Naive thymus-derived CD8-positive, alpha-beta T cell (primary cell): ENCODE data around the gene FUT7. TPM values are rescaled to one million over a fixed set of nuclear protein-coding genes. Genes with fewer than 3 reads are reported as not detected.

Experiments
- ATAC-seq, 2 donors: fragments of 150-1000 bp; cut with Tn5 transposase in 1 of 2; sonication (Bioruptor Pico), chemical (Tn5 transposase) in 1 of 2; 1 replicate in 1 of 2; 2 replicates in 1 of 2; pipeline ENCODE4 v1.10.0; 2021; ENCODE audit warnings: mild to moderate bottlenecking in 2 of 2, moderate library complexity in 2 of 2
- POLR2A ChIA-PET: fragments of 350-600 bp; sonication (Branson Sonifier 250); formaldehyde crosslinking; loops from one replicate; lab custom pipeline; 2021; ENCODE audit warnings: antibody characterized with exemption; lab: Charles Lee
- DNase-seq, 10 donors: peaks; one replicate each; pipeline versions ENCODE4 v3.0.0 to v3.0.0-alpha.2; 2020 to 2022
- H3K27ac Mint-ChIP-seq, 10 donors: one replicate each; pipeline ENCODE4 v1.8.0; 2020 to 2022; ENCODE audit warnings: mild to moderate bottlenecking in 10 of 10, mixed read lengths in 10 of 10, moderate library complexity in 4 of 10, inconsistent platforms in 1 of 10
- H3K27me3 Mint-ChIP-seq, 5 donors: one replicate each; pipeline ENCODE4 v1.8.0; 2021 to 2022; ENCODE audit warnings: mixed read lengths in 5 of 5
- H3K36me3 Mint-ChIP-seq, 3 donors: one replicate each; pipeline ENCODE4 v1.8.0; 2020 to 2022; ENCODE audit warnings: mixed read lengths in 3 of 3, mild to moderate bottlenecking in 2 of 3, inconsistent platforms in 1 of 3
- H3K4me1 Mint-ChIP-seq, 4 donors: one replicate each; pipeline ENCODE4 v1.8.0; 2021 to 2022; ENCODE audit warnings: mixed read lengths in 4 of 4
- H3K4me3 Mint-ChIP-seq, 10 donors: one replicate each; pipeline ENCODE4 v1.8.0; 2020 to 2022; ENCODE audit warnings: mild to moderate bottlenecking in 10 of 10, mixed read lengths in 10 of 10, moderate library complexity in 6 of 10, inconsistent platforms in 1 of 10
- H3K9me3 Mint-ChIP-seq, 9 donors: one replicate each; pipeline ENCODE4 v1.8.0; 2020 to 2022; ENCODE audit warnings: mixed read lengths in 9 of 9, mild to moderate bottlenecking in 3 of 9, inconsistent platforms in 1 of 9, moderate library complexity in 1 of 9
- polyA plus RNA-seq, 3 donors: library from polyadenylated mRNA; unstranded; fragments of 300-500 nt; fragmentation: Illumina TruSeq; gene quantifications; one replicate each; pipeline ENCODE4 v1.2.3, GENCODE V29; 2021
- total RNA-seq, 8 experiments: library from RNA in 2 of 8; stranded (reverse) in 2 of 8; gene quantifications; one replicate each; pipeline ENCODE4 v1.2.3 and lab custom pipeline; 2021 to 2026

FUT7 gene
- total and polyA plus RNA-seq, 5 experiments from 2014 or later: 0.13 to 1.6 (median 1.4) TPM; not detected in 1

DNA sequence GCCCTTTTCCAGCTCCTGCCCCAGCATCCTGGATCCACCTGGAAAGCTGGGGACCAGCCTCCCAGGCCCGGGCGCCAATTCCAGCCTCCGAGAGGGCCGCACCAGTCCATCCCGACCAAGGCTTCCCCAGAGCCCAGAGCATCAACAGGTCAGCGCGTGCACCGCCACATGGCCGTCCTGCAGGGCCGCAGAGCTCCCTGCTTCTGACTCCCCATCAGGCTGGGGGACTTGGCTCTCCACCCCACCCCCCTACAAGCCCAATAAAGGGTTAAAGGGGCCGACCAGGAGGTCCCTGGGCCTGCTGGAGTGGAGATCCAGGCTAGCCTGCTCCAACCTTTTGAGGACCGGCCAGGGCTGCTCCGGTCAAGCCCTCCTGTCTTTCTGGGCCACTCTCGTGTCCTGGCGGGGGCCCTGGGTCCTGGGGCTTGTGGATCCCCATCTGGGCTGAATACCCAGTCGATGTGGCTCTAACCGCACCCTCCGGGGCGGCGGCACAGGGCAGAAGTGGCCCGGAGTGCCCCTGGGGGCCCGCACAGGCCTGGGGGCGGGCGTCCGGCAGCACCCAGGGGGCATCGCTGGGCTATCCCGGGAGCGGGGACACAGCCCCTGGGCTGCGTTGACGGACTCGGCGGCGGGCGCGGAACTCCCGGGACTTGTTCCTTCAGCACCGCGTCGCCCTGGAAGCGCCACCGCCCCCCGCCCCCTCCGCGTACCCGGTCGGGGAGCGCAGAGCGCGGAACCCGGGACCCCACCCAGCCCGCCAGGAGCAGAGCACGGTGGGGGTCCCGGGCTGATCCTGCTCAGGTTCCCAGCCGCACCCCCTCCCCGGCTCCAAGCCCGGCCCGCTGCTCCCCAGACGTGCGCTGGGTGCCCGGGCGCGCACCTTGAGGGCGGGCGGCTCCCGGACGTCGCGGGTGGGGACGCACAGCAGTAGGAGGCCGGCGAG is 21.4 kb upstream of the FUT7 start:
- Mint-ChIP-seq H3K27ac (no peak overlapping the region), H3K27me3 (peaks cover 3 to 31% (median 13%) of the 10 kb centered on the region in 5 donors), H3K4me1 (peaks cover 0 to 6% (median under 1%) of the 10 kb centered on the region in 4 donors), H3K36me3 (peaks cover 0 to 3% (median 0%) of the 10 kb centered on the region in 3 donors), H3K4me3 (peak overlapping the region in 3 of 10 donors; percentile 19 to 47 (median 31)), H3K9me3 (no peaks in the 10 kb centered on the region)
- no peak for DNase-seq
- peak; percentile 46 to 56 for ATAC-seq
- POLR2A ChIA-PET: interaction anchor here (0.7 to 1.2 kb wide), 2 partner anchors 17 to 356 kb away, joined by 3 to 4 read pairs; partner anchors contain the start of gene SAPCD2

- H3K4me1 Mint-ChIP-seq: peaks cover 0 to 8% (median under 1%) of the 10 kb centered on the region in 4 donors
- peaks cover 0 to 3% (median 0%) of the 10 kb centered on the region in 3 donors for H3K36me3 Mint-ChIP-seq
- no peak overlapping the region for H3K4me3 Mint-ChIP-seq
- no peak overlapping the region for H3K27ac Mint-ChIP-seq
- no peaks in the 10 kb centered on the region for H3K9me3 Mint-ChIP-seq
- H3K27me3 Mint-ChIP-seq: peaks cover 3 to 40% (median 17%) of the 10 kb centered on the region in 5 donors
- no peak for DNase-seq
- no peak for ATAC-seq
- POLR2A ChIA-PET: interaction anchor here (0.7 to 1.2 kb wide), 2 partner anchors 18 to 355 kb away, joined by 3 to 4 read pairs; partner anchors contain the start of gene SAPCD2
Measured at GRCh38 chr9:137052293-137052692, 20.4 kb upstream of the FUT7 start.

- H3K4me1 Mint-ChIP-seq: peaks cover 2 to 8% (median 4%) of the 10 kb centered on the region in 4 donors
- no peak overlapping the region for H3K27ac Mint-ChIP-seq
- peaks cover 3 to 49% (median 20%) of the 10 kb centered on the region in 5 donors for H3K27me3 Mint-ChIP-seq
- H3K9me3 Mint-ChIP-seq: no peaks in the 10 kb centered on the region
- H3K4me3 Mint-ChIP-seq: no peak overlapping the region
- no peak for DNase-seq
- no peak for ATAC-seq
- H3K36me3 Mint-ChIP-seq: peaks cover 0 to 5% (median 0%) of the 10 kb centered on the region in 3 donors
- POLR2A ChIA-PET: no interaction called here
Measured at GRCh38 chr9:137051145-137051724, 19.3 kb upstream of the FUT7 start.

DNA sequence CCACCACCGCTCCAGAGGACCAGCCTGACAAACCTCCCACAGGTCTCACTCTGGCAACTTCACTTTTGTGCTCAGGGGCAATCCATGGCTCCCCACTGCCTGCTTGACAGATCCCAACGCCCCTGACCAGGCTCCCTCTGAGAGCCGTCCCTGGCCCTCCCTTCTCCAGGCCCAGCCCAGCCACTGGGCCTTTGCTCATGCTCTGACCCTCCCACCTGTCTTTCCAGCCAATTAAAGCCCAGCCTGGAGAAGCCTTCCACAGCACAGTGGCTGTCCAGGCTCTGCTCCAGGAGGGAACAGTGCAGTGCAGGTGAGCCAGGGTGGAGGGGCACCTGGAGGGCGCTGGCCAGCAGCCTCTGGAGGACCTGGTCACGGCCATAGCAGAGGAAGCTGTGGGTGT is 18.7 kb upstream of the FUT7 start:
- H3K4me3 Mint-ChIP-seq: no peak overlapping the region
- H3K4me1 Mint-ChIP-seq: peaks cover 2 to 8% (median 5%) of the 10 kb centered on the region in 4 donors
- no peak overlapping the region for H3K27ac Mint-ChIP-seq
- no peak for ATAC-seq
- peak in 1 of 10 donors; percentile 7 for DNase-seq
- peaks cover 3 to 49% (median 21%) of the 10 kb centered on the region in 5 donors for H3K27me3 Mint-ChIP-seq
- H3K36me3 Mint-ChIP-seq: peaks cover 0 to 5% (median 0%) of the 10 kb centered on the region in 3 donors
- no peaks in the 10 kb centered on the region for H3K9me3 Mint-ChIP-seq
- POLR2A ChIA-PET: no interaction called here

DNA sequence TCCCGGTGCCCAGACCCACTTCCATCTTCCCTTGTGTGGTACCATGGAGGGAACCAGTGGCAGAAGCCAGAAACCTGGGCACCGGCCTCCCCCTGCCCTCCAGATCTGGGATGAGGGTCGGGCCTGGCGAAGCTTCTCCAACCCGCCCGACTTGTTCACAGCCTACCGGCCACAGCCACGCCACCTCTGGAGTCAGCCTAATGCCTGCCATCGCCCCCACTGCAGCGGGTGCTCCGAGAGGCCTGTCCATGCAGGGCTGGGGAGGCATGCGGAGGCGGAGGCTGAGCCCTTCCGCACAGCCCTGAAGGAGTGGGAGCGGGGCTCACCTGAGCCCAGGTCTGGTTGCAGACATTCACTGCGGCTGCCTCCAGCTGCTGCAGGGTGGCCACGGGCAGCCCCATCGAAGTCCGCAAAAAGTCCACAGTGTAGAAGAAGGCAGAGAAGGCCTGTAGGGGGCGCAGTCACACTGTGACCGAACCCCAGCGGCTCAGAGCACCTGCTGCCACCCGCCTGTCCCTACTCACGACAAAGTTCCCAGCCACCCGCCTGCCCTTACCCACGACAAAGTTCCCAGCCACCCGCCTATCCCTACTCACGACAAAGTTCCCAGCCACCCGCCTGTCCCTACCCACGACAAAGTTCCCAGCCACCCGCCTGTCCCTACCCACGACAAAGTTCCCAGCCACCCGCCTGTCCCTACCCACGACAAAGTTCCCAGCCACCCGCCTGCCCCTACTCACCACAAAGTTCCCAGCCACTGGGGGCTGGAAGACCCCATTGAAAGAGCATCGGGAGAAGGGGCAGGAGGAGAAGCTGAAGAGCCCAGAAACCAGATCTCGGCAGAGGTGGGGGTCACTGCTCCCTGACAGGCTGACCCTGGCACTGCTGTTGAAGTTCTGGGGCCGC is 17.9 kb upstream of the FUT7 start:
- ATAC-seq: peak; percentile 21 to 42
- POLR2A ChIA-PET: no interaction called here
- Mint-ChIP-seq H3K27ac (peak overlapping the region in 2 of 10 donors; percentile 54 to 72), H3K4me3 (peak overlapping the region in 3 of 10 donors; percentile 11 to 48 (median 33)), H3K36me3 (peaks cover 0 to 5% (median 0%) of the 10 kb centered on the region in 3 donors), H3K27me3 (peaks cover 3 to 53% (median 21%) of the 10 kb centered on the region in 5 donors), H3K4me1 (peaks cover 4 to 14% (median 10%) of the 10 kb centered on the region in 4 donors), H3K9me3 (no peaks in the 10 kb centered on the region)
- peak in 5 of 10 donors; percentile 35 to 51 (median 49) for DNase-seq

GRCh38 chr9:137048655-137049543 is 17.0 kb upstream of the FUT7 start:
- no peak for ATAC-seq
- Mint-ChIP-seq H3K27me3 (peaks cover 3 to 57% (median 21%) of the 10 kb centered on the region in 5 donors), H3K4me3 (peak overlapping the region in 1 of 10 donors; percentile 33), H3K27ac (no peak overlapping the region), H3K36me3 (peaks cover 0 to 5% (median 0%) of the 10 kb centered on the region in 3 donors), H3K4me1 (peaks cover 5 to 23% (median 18%) of the 10 kb centered on the region in 4 donors), H3K9me3 (no peaks in the 10 kb centered on the region)
- peak in 1 of 10 donors; percentile 4 for DNase-seq
- POLR2A ChIA-PET: no interaction called here

- H3K4me1 Mint-ChIP-seq: peaks cover 5 to 24% (median 20%) of the 10 kb centered on the region in 4 donors
- H3K36me3 Mint-ChIP-seq: peaks cover 0 to 5% (median 0%) of the 10 kb centered on the region in 3 donors
- H3K4me3 Mint-ChIP-seq: peak within 1 kb of the TSS; percentile 59 to 82 (median 72)
- H3K27ac Mint-ChIP-seq: peak within 1 kb of the TSS in 2 of 10 donors; percentile 13 to 45
- no peaks in the 10 kb centered on the region for H3K9me3 Mint-ChIP-seq
- ATAC-seq: peak; percentile 82 to 89
- POLR2A ChIA-PET: interaction anchor here (0.5 to 1.5 kb wide), 7 partner anchors 9 to 238 kb away, joined by 3 to 7 read pairs (median 4); partner anchors contain the start of genes MAN1B1, RABL6 and SAPCD2
- peak; percentile 56 to 87 (median 75) for DNase-seq
- peaks cover 3 to 52% (median 21%) of the 10 kb centered on the region in 5 donors for H3K27me3 Mint-ChIP-seq
Measured at GRCh38 chr9:137046088-137046787, 14.3 kb upstream of the FUT7 start, which contains the start of gene NPDC1. Gene NPDC1 (minus strand): TSS chr9:137046177. CDS start chr9:137045989, 188 bp downstream.

DNA sequence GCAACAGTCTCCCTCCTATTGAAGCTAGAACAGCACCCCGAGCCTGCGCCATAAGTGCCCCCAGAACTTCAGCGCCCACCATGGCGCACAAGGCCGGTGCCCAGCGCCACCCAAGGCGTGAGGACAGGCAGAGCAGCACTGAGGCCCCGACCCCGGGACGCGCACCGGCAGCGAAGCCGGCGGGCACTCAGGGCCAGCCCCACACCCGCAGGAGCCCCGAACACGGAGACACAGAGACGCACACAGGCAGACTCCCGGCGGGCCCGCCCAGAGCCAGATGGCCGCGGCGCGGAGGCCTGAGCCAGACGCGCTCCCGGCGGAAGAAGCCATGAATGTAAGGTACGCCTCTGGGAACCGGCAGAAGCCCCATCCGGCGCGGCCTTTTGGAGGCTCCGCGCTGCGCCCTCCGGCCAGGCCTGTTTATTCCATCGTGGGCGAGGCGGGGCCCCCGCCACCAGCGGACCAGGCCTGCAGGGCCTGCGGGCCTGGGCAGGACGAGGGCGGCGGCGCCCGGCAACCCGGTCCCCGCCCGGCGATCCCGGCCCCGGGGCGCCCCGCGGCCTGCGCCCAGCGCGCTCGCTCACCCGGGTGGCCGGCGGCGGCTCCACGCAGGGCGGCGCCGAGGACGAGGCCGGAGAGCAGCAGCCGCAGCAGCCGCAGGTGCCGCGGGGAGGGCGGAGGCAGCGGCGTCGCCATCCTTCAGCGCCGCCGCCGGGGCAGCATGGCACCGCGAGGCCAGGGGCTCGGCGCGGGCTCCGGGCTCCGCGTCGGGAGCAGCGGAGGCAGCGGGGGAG is 13.6 kb upstream of the FUT7 start:
- Mint-ChIP-seq H3K36me3 (peaks cover 0 to 5% (median 0%) of the 10 kb centered on the region in 3 donors), H3K27me3 (peaks cover 3 to 48% (median 19%) of the 10 kb centered on the region in 5 donors), H3K27ac (no peak overlapping the region), H3K4me3 (peak overlapping the region; percentile 59 to 82 (median 72)), H3K4me1 (peaks cover 5 to 24% (median 20%) of the 10 kb centered on the region in 4 donors), H3K9me3 (no peaks in the 10 kb centered on the region)
- DNase-seq (no peak), ATAC-seq (peak; percentile 31 to 35)
- POLR2A ChIA-PET: interaction anchor here (1.4 to 1.7 kb wide), 2 partner anchors 10 to 24 kb away, joined by 4 to 5 read pairs; partner anchors contain the start of gene SAPCD2

DNA sequence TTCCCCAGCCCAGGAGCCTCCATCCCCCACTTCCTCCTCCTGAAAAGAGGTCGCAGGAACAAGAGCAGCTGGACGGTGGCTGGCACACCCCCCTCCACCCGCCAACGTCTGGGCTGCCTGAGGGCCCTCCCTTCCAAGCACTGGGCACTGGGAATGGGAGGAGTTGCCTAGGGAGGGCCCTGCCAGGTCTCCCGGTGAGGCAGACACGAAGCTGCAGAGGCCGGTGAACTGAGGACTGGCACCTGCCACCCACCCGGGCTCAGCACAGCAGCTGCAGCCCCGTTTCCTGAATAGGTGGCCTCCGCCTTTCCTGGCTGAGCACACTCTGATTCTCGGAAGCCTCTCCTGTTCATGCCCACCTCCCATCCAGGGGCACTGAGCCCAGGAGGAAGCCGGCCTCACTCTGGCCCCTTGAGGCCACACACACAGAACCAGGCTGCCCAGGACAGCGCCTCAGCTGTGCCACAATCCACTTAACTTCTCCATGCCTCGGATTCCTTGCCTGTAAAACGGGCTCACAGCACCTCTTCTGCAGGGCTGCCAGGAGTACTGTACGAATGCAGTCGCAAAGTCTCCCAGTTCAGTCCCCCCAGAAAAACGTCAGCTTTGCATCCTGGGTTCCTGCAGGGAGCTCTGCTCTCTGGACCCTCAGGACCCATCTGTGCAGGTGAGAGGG is 12.8 kb upstream of the FUT7 start:
- peaks cover 5 to 23% (median 18%) of the 10 kb centered on the region in 4 donors for H3K4me1 Mint-ChIP-seq
- peak overlapping the region; percentile 59 to 82 (median 72) for H3K4me3 Mint-ChIP-seq
- POLR2A ChIA-PET: interaction anchor here (1.4 to 1.7 kb wide), 2 partner anchors 9 to 25 kb away, joined by 4 to 5 read pairs; partner anchors contain the start of gene SAPCD2
- peak overlapping the region in 3 of 10 donors; percentile 21 to 58 (median 53) for H3K27ac Mint-ChIP-seq
- H3K9me3 Mint-ChIP-seq: no peaks in the 10 kb centered on the region
- DNase-seq (no peak), ATAC-seq (peak; percentile 15 to 40)
- H3K27me3 Mint-ChIP-seq: peaks cover 0 to 40% (median 10%) of the 10 kb centered on the region in 5 donors
- H3K36me3 Mint-ChIP-seq: peaks cover 0 to 2% (median 0%) of the 10 kb centered on the region in 3 donors
